ENCODE measurements around the gene ADCY5. TPM values are rescaled to one million over a fixed set of nuclear protein-coding genes. Genes with fewer than 3 reads are reported as not detected.

The ADCY5 gene
- total and polyA plus RNA-seq, 4 donors, result 0.74 to 6.6 (median 2.9) TPM

DNA sequence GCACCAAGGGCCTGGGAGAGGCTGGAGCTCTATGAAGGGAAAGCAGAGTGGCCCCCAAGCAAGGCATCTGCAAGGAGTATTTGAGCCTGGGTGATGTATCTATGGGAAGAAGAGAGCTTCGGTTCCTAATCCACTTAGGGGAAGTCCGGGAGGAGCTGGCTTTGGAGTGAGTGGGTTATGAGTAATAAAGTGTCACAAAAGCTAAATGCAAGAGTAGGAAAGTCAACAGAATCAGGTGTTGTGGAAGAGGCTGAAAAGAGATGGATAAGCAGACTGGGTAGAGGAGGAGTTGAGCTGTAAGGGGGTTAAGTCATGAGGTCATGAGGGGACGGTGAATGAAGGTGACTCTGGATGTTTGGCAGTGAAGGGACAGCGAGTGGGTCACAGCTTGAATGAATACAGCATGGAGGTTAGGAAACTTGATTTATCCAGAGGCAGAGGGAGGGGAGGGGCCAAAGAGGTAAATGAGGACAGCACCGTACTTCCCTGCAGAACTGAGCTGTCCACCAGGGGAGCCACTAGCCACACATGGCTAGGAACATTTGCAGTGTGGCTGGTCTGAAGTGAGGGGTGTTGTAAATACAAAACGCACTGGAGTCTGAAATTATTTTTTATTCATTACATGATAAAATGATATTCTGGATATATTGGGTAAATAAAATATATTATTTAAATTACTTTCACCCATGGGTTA is 83.3 kb downstream of the ADCY5 start:
- Histone ChIP-seq H3K27ac (ENCODE audit: low read depth in 1 of 2, low read length in 2 of 2) (no peak overlapping the region), H3K4me1 (ENCODE audit: control insufficient read depth in 4 of 4, insufficient read depth in 4 of 4, low read length in 3 of 4) (no peaks in the 10 kb centered on the region), H3K9me3 (ENCODE audit: control insufficient read depth in 4 of 4, low read length in 3 of 4) (no peaks in the 10 kb centered on the region), H3K27me3 (ENCODE audit: control insufficient read depth in 4 of 4, insufficient read depth in 4 of 4, low read length in 3 of 4) (no peaks in the 10 kb centered on the region), H3K36me3 (ENCODE audit: control insufficient read depth in 4 of 4, insufficient read depth in 3 of 4, low read depth in 1 of 4, low read length in 3 of 4) (no peaks in the 10 kb centered on the region), H3K9ac (ENCODE audit: low read depth in 1 of 2, low read length in 2 of 2) (no peak overlapping the region), H3K4me3 (ENCODE audit: low read depth in 1 of 3, low read length in 3 of 3) (no peak overlapping the region)
- TF ChIP-seq HNF4G (IDR thresholded peaks at IDR 0.05) (no peak), RAD21 (IDR thresholded peaks at IDR 0.05) (peak in 1 of 2 donors; percentile 56)
- TF ChIP-seq, protein P1, sequence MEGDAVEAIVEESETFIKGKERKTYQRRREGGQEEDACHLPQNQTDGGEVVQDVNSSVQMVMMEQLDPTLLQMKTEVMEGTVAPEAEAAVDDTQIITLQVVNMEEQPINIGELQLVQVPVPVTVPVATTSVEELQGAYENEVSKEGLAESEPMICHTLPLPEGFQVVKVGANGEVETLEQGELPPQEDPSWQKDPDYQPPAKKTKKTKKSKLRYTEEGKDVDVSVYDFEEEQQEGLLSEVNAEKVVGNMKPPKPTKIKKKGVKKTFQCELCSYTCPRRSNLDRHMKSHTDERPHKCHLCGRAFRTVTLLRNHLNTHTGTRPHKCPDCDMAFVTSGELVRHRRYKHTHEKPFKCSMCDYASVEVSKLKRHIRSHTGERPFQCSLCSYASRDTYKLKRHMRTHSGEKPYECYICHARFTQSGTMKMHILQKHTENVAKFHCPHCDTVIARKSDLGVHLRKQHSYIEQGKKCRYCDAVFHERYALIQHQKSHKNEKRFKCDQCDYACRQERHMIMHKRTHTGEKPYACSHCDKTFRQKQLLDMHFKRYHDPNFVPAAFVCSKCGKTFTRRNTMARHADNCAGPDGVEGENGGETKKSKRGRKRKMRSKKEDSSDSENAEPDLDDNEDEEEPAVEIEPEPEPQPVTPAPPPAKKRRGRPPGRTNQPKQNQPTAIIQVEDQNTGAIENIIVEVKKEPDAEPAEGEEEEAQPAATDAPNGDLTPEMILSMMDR (IDR thresholded peaks at IDR 0.05; ENCODE audit: low read depth, low read length, missing input control), result peak; percentile 37
- whole genome bisulfite sequencing, result 79% methylated on average over 6 of the region's 6 CpGs
- no peak for DNase-seq (ENCODE audit: low spot score)

DNA sequence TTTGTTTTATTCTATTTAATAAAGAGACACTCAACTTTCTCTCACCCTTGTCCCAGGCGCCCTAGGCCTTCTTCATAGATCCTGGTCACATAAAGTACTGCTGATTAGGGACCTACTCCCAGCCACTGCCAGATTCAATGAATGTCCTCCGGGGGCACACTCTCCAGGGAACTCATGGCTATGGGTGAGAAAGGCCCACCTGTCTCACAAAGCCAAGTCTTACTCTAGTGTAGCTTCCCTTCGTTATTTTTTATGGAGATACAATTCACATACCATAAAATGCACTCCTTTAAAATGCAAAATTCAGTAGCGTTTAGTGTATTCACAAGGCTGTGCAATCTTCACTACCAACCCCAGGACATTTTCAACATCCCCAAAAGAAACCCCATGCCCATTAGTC is 87.8 kb downstream of the ADCY5 start:
- no peak overlapping the region for H3K4me3 ChIP-seq (ENCODE audit: low read depth in 1 of 3, low read length in 3 of 3)
- no peaks in the 10 kb centered on the region for H3K27me3 ChIP-seq (ENCODE audit: control insufficient read depth in 4 of 4, insufficient read depth in 4 of 4, low read length in 3 of 4)
- TF ChIP-seq, protein P2, sequence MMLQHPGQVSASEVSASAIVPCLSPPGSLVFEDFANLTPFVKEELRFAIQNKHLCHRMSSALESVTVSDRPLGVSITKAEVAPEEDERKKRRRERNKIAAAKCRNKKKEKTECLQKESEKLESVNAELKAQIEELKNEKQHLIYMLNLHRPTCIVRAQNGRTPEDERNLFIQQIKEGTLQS (IDR thresholded peaks at IDR 0.05), result no peak
- TF ChIP-seq YY1 (IDR thresholded peaks at IDR 0.05), result no peak
- TF ChIP-seq, protein P3, sequence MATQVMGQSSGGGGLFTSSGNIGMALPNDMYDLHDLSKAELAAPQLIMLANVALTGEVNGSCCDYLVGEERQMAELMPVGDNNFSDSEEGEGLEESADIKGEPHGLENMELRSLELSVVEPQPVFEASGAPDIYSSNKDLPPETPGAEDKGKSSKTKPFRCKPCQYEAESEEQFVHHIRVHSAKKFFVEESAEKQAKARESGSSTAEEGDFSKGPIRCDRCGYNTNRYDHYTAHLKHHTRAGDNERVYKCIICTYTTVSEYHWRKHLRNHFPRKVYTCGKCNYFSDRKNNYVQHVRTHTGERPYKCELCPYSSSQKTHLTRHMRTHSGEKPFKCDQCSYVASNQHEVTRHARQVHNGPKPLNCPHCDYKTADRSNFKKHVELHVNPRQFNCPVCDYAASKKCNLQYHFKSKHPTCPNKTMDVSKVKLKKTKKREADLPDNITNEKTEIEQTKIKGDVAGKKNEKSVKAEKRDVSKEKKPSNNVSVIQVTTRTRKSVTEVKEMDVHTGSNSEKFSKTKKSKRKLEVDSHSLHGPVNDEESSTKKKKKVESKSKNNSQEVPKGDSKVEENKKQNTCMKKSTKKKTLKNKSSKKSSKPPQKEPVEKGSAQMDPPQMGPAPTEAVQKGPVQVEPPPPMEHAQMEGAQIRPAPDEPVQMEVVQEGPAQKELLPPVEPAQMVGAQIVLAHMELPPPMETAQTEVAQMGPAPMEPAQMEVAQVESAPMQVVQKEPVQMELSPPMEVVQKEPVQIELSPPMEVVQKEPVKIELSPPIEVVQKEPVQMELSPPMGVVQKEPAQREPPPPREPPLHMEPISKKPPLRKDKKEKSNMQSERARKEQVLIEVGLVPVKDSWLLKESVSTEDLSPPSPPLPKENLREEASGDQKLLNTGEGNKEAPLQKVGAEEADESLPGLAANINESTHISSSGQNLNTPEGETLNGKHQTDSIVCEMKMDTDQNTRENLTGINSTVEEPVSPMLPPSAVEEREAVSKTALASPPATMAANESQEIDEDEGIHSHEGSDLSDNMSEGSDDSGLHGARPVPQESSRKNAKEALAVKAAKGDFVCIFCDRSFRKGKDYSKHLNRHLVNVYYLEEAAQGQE (IDR thresholded peaks at IDR 0.05), result no peak
- H3K36me3 ChIP-seq (ENCODE audit: control insufficient read depth in 4 of 4, insufficient read depth in 3 of 4, low read depth in 1 of 4, low read length in 3 of 4), result no peaks in the 10 kb centered on the region
- no peak for DNase-seq (ENCODE audit: low spot score)
- H3K4me1 ChIP-seq (ENCODE audit: control insufficient read depth in 4 of 4, insufficient read depth in 4 of 4, low read length in 3 of 4), result no peaks in the 10 kb centered on the region
- no peaks in the 10 kb centered on the region for H3K9me3 ChIP-seq (ENCODE audit: control insufficient read depth in 4 of 4, low read length in 3 of 4)
- no peak overlapping the region for H3K27ac ChIP-seq (ENCODE audit: low read depth in 1 of 2, low read length in 2 of 2)
- 76% methylated on average over 4 of the region's 4 CpGs for WGBS
- no peak overlapping the region for H3K9ac ChIP-seq (ENCODE audit: low read depth in 1 of 2, low read length in 2 of 2)

DNA sequence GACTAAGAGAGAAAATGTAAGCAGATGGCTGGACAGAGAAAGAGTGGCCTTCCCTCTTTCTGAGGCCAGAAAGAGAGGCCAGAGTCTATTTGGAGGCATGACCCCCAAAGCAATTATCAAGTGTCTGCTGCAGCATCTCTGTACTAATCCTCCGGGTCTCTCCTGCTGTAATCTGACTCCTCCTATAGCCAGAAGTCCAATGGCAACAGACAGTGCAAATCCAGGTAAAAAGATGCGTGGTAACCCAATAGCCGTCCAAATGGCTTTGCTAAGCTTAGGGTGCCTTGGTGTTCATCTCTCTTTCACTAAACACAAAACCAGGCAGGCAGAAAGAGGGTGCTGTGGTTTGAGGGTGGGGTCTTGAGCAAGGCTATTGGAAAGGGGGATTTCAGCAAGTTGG is 91.6 kb downstream of the ADCY5 start:
- 77% methylated on average over 3 of the region's 3 CpGs for WGBS
- H3K27me3 ChIP-seq (ENCODE audit: control insufficient read depth in 4 of 4, insufficient read depth in 4 of 4, low read length in 3 of 4), result no peaks in the 10 kb centered on the region
- no peak overlapping the region for H3K9ac ChIP-seq (ENCODE audit: low read depth in 1 of 2, low read length in 2 of 2)
- no peak for DNase-seq (ENCODE audit: low spot score)
- no peak overlapping the region for H3K4me3 ChIP-seq (ENCODE audit: low read depth in 1 of 3, low read length in 3 of 3)
- no peaks in the 10 kb centered on the region for H3K36me3 ChIP-seq (ENCODE audit: control insufficient read depth in 4 of 4, insufficient read depth in 3 of 4, low read depth in 1 of 4, low read length in 3 of 4)
- H3K27ac ChIP-seq (ENCODE audit: low read depth in 1 of 2, low read length in 2 of 2), result no peak overlapping the region
- H3K9me3 ChIP-seq (ENCODE audit: control insufficient read depth in 4 of 4, low read length in 3 of 4), result peaks cover 0 to 2% (median 0%) of the 10 kb centered on the region in 4 donors
- no peaks in the 10 kb centered on the region for H3K4me1 ChIP-seq (ENCODE audit: control insufficient read depth in 4 of 4, insufficient read depth in 4 of 4, low read length in 3 of 4)
- TF ChIP-seq YY1 (IDR thresholded peaks at IDR 0.05) (no peak), TAF1 (conservative IDR thresholded peaks at IDR 0.05) (no peak), HNF4A (conservative IDR thresholded peaks at IDR 0.05) (no peak), GABPA (IDR thresholded peaks at IDR 0.05 in 1 of 2, conservative IDR thresholded peaks at IDR 0.05 in 1 of 2) (no peak), JUND (IDR thresholded peaks at IDR 0.05) (no peak), FOXA1 (IDR thresholded peaks at IDR 0.05) (no peak), NR2F2 (IDR thresholded peaks at IDR 0.05) (no peak), HNF4G (IDR thresholded peaks at IDR 0.05) (no peak), SP1 (IDR thresholded peaks at IDR 0.05) (no peak)
- TF ChIP-seq, protein P4, sequence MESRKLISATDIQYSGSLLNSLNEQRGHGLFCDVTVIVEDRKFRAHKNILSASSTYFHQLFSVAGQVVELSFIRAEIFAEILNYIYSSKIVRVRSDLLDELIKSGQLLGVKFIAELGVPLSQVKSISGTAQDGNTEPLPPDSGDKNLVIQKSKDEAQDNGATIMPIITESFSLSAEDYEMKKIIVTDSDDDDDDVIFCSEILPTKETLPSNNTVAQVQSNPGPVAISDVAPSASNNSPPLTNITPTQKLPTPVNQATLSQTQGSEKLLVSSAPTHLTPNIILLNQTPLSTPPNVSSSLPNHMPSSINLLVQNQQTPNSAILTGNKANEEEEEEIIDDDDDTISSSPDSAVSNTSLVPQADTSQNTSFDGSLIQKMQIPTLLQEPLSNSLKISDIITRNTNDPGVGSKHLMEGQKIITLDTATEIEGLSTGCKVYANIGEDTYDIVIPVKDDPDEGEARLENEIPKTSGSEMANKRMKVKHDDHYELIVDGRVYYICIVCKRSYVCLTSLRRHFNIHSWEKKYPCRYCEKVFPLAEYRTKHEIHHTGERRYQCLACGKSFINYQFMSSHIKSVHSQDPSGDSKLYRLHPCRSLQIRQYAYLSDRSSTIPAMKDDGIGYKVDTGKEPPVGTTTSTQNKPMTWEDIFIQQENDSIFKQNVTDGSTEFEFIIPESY (IDR thresholded peaks at IDR 0.05), result no peak
- TF ChIP-seq, protein P1 (IDR thresholded peaks at IDR 0.05; ENCODE audit: low read depth, low read length, missing input control), result no peak
- TF ChIP-seq, protein P2 (IDR thresholded peaks at IDR 0.05), result no peak
- TF ChIP-seq, protein P5, sequence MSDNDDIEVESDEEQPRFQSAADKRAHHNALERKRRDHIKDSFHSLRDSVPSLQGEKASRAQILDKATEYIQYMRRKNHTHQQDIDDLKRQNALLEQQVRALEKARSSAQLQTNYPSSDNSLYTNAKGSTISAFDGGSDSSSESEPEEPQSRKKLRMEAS (IDR thresholded peaks at IDR 0.05), result no peak

All from liver (tissue), 9 donors.